Stimulated activated CD8-positive, alpha-beta memory T cell treated with anti-CD3 and anti-CD28 coated beads, Interleukin-4, amount 100 ng/mL, for 4 hours (primary cell): Measurements from ENCODE around the gene ACACB.

Experiments
- DNase-seq, 2 donors: peaks; one replicate each; pipeline ENCODE4 v3.0.0-alpha.2; 2020; ENCODE audit warnings: low read depth in 2 of 2, low spot score in 1 of 2

The ACACB gene

GRCh38 chr12:109209082-109209481, 92.7 kb downstream of the ACACB start:
- DNase-seq: no peak

- DNase-seq: no peak
Measured at GRCh38 chr12:109212460-109213115, 96.2 kb downstream of the ACACB start.

GRCh38 chr12:109214131-109214530, 97.7 kb downstream of the ACACB start:
- no peak for DNase-seq

DNA sequence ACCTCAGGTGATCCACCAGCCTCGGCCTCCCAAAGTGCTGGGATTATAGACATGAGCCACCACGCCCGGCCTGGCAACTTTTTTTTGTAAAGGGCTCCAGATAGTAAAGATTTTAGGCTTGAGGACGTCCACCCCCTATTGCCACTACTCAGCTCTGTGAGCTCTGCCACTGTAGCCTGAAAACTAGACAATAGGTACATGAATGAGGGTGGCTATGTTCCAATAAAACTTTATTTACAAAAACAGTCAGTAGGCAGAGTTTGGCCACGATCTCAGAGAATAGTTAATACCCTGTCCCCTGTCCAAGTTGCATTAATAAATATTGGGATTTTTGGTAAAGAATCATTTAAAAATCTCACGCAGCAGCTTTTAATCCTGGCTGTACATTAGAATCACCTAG, 102.6 kb downstream of the ACACB start:
- DNase-seq: no peak

DNA sequence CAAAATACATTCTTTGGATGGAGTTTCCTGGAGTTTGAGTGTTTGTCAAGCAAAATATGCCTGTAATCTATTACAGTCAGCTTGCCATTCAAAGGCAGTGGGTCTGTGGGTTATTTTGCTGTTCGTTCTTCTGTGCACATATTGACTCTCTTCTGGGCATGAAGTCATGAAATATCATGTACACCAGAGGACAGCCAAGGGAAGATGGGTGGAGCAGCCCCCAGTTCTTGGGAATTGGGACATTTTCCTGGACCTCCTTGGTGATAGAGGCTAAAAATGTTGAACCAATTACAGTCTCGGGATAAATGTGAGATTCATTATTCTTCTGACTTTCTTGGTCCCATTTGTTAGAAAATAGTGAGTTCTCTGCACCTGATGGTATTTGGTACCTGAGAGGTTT, 103.6 kb downstream of the ACACB start:
- no peak for DNase-seq

GRCh38 chr12:109221277-109221931, 105.0 kb downstream of the ACACB start:
- no peak for DNase-seq

DNA sequence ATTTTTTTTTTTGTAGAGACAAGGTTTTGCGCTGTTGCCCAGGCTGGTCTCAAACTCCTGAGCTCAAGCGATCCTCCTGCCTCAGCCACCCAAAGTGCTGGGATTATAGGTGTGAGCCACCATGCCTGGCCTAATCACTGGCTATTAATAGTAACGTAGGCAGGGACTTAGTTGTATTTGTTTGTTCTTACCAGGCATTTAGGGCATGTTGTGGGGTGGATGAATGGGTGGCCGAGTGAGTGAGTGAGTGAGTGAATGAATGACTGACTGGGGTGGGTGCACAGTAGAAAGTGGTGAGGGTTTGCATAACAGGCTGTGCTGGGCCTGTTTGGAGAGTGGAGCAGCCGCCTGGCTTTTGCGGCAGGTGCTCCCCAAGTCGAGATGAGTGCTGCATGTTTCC, 105.7 kb downstream of the ACACB start:
- DNase-seq: no peak

- no peak for DNase-seq
Measured at GRCh38 chr12:109222496-109222895, 106.1 kb downstream of the ACACB start.

DNA sequence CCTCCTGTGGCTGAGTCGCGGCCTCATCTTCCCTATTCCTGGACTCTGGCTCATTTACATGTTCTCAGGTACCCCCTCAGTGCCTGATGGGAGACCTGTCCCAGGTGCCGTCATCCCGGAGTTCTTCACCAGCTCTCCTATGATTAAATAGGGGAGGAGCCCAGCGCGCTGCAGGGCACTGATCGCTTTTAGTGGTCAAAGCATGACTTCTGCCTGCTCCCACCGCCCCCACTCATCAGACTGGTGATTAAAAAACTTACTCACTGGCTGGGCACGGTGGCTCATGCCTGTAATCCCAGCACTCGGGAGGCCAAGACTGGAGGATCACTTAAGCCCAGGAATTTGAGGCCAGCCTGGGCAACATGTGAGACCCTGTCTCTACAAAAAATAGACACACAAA, 106.8 kb downstream of the ACACB start:
- no peak for DNase-seq

GRCh38 chr12:109223868-109224267, 107.5 kb downstream of the ACACB start:
- DNase-seq: no peak

GRCh38 chr12:109228664-109229063, 112.3 kb downstream of the ACACB start:
- no peak for DNase-seq

- no peak for DNase-seq
Measured at GRCh38 chr12:109230193-109230592, 113.8 kb downstream of the ACACB start.

DNA sequence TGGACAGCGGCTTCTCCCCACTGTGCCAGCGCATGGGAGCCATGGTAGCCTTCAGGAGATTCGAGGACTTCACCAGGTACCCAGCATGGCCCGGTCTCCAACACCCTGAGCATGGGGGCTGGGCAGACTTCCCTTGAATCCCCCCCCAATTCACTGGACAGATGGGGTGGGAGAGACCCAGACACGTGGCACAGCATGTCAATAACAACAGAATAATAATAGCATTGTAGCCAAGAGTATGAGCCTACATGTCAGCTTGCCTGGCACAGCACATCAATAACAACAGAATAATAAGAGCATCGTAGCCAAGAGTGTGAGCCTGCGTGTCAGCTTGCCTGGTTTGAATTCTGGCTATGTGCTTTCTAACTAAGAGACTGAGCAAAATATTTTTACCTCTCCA, 116.3 kb downstream of the ACACB start:
- DNase-seq: no peak

GRCh38 chr12:109234012-109234411, 117.6 kb downstream of the ACACB start:
- DNase-seq: no peak

DNA sequence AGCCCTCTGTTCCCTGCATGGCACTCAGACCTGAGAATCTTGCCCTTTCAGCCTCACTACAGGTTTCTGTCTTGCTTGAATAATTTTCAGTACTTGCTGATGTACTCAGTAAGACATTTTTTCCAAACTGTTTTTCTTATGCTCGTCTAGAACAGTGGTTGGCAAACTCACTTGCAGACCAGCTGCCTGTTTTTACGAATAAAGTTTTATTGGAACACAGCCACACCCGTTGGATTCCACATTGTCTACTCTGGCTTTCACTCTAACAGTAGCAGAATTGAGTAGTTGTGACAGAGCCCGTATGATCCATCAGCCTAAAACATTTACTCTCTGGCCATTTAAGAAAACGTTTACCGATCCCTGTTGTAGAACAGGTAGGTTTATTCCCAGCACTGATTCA, 119.9 kb downstream of the ACACB start:
- DNase-seq: no peak

DNA sequence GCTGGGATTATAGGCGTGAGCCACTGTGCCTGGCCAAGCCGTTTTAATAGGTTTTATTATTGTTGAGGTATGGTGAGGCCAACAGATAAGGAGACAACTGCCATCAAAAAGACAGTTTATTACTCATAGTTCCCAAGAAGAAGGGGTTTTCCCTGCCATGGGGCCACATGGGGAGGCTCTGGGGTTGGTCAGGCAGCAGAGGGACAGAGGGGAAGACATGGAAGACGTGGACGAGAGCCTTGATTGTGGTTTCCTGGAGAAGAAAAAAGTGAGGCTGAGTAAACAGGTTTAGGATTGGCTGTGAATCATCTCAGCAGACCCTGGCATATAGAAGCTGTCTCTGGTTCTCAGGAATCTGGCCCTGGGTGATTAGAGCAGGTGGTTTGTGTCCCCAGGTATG, 122.8 kb downstream of the ACACB start:
- DNase-seq: no peak

DNA sequence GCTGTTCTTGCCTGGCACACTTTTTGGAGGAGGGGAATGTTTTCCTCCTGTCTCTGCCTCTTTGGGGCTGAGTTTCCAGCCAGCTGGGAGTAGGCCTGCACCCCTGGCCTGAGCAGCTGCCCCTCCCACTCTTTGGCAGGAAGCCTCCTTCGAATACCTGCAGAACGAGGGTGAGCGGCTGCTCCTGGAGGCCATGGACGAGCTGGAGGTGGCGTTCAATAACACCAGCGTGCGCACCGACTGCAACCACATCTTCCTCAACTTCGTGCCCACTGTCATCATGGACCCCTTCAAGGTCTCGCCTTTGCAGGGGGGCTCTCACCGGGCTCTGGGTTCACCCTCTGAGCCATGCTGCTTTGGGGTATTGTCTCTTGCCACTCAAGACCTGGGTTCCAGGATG, 123.3 kb downstream of the ACACB start:
- no peak for DNase-seq

DNA sequence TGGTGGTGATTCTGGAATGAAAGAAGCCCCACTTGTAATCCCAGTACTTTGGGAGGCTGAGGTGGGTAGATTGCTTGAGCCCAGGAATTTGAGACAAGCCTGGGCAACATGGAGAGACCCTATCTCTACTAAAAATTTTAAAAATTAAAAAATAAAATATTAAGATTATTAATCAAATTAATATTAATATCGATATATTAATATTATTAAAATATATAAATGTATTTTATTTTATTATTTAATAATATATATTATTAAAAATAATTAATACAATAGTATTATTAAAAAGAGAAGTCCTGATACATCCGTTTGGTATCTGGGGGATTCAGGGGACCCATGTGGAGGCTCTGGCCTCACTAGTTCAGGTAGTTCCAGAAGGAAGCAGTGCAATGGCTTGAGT, 124.0 kb downstream of the ACACB start:
- no peak for DNase-seq

DNA sequence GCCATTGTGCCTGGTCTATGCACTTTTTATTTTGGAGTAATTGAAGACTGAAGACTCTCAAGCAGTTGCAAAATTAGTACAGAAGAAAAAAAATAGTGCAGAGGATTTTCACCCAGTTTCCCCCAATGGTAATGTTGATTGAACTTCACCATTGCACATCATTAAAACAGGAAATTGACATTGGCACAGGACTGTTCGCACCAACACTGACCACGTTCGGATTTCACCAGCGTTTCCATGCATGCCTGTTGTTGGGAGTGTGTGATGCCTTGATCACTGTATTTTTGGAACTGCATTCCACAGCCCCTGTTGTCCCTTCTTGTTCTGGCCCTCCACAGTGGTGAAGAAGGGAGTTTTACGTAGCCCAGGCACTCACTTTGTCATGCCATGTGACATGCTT, 125.5 kb downstream of the ACACB start:
- DNase-seq: no peak

DNA sequence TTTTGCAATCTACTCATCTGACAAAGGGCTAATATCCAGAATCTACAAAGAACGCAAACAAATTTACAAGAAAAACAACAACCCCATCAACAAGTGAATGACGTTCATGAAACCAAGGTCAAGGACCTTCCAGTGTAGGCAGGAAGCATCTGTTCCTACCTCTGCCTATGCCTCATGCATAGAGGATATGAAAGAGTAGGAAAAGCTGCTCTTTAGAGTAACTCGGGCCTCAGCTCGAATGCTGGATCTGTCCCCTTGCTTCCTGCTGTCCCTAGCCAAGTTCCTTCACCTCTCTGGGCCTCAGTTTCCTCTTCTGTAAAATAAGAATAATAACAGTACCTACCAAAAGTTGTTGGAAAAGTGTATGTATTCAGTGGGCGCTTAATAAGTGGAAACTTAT, 127.7 kb downstream of the ACACB start:
- DNase-seq: no peak

DNA sequence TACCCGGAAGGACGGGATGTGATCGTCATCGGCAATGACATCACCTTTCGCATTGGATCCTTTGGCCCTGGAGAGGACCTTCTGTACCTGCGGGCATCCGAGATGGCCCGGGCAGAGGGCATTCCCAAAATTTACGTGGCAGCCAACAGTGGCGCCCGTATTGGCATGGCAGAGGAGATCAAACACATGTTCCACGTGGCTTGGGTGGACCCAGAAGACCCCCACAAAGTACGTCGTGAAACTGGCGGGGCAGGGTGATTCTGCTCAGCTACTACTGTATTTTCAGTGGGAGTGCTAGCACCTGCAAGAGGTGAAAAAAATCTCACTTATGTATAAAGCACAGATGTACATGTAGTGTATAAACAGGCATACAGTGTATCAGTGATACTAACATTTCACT, 129.8 kb downstream of the ACACB start:
- no peak for DNase-seq

GRCh38 chr12:109247831-109248654, 131.7 kb downstream of the ACACB start:
- no peak for DNase-seq
